Kidney (tissue), 14 donors: ENCODE measurements around the gene RBMS3. TPM values are rescaled to one million over a fixed set of nuclear protein-coding genes. Genes with fewer than 3 reads are reported as not detected.

Source experiments
- DNase-seq, 5 donors: peaks; one replicate each; pipeline ENCODE4 v3.0.0-alpha.2; 2013 to 2020
- FAIRE-seq: peaks from 2 replicates; lab custom pipeline; 2012; peaks lifted over from hg19 to GRCh38; lab: Jason Lieb, UNC
- H3K27ac ChIP-seq, 2 donors: one replicate each; pipeline ENCODE4 v1.7.0; 2013; ENCODE audit warnings: low read depth in 2 of 2, low read length in 2 of 2, inconsistent platforms in 1 of 2
- H3K27me3 ChIP-seq: one replicate; pipeline ENCODE4 v1.7.1; 2013; ENCODE audit warnings: low read length, inconsistent platforms; ENCODE audit not compliant: control insufficient read depth, insufficient read depth
- H3K36me3 ChIP-seq, 3 donors: one replicate each; pipeline versions ENCODE4 v1.7.0 to v1.7.1; 2013; ENCODE audit warnings: low read length in 3 of 3, control low read depth in 1 of 3, inconsistent platforms in 1 of 3; ENCODE audit not compliant: insufficient read depth in 3 of 3, control insufficient read depth in 2 of 3
- H3K4me1 ChIP-seq, 3 donors: one replicate each; pipeline versions ENCODE4 v1.7.0 to v1.7.1; 2013; ENCODE audit warnings: low read length in 3 of 3, inconsistent platforms in 1 of 3, low read depth in 1 of 3; ENCODE audit not compliant: control insufficient read depth in 2 of 3, insufficient read depth in 2 of 3
- H3K4me3 ChIP-seq, 3 donors: one replicate each; pipeline versions ENCODE4 v1.7.0 to v1.8.1; 2013; ENCODE audit warnings: low read length in 3 of 3, control low read depth in 1 of 3, inconsistent platforms in 1 of 3
- H3K9ac ChIP-seq, 3 donors: one replicate each; pipeline versions ENCODE4 v1.7.0 to v1.7.1; 2013; ENCODE audit warnings: low read length in 3 of 3, control low read depth in 1 of 3, inconsistent platforms in 1 of 3
- H3K9me3 ChIP-seq, 3 donors: one replicate each; pipeline versions ENCODE4 v1.7.0 to v1.7.1; 2013; ENCODE audit warnings: low read length in 3 of 3, control low read depth in 1 of 3, inconsistent platforms in 1 of 3; ENCODE audit not compliant: control insufficient read depth in 2 of 3, insufficient read depth in 1 of 3
- CTCF ChIP-seq: IDR thresholded peaks from 3 replicates; pipeline ENCODE4 v1.5.1; 2012; ENCODE audit warnings: mild to moderate bottlenecking, moderate library complexity, borderline replicate concordance; ENCODE audit not compliant: insufficient read depth; ENCODE audit errors: extremely low read depth
- intact Hi-C: fragments of 100-400 bp; cut with DNase I; formaldehyde crosslinking; loops from one replicate; pipeline ENCODE4 v1.11.1; 2022
- polyA plus RNA-seq: library from polyadenylated mRNA; stranded (reverse); fragments of 350-450 nt; fragmentation: Illumina TruSeq; extraction: RNeasy Lipid Tissue Mini Kit (QIAGEN cat#74804); gene quantifications from one replicate; pipeline ENCODE4 v1.2.3, GENCODE V29; 2014; ENCODE audit warnings: low read depth, low replicate concordance; ENCODE audit not compliant: insufficient read depth
- total RNA-seq: library from RNA; stranded (reverse); fragmentation: NEBNext Ultra II Directional; extraction: Animal tissue kit (Norgen Biotek cat#: 25700); gene quantifications from one replicate; pipeline ENCODE4 v1.2.1, GENCODE V29; 2021
- donor health status: control.
- donor health status: control.
- donor health status: control.
- donor health status: control.
- donor health status: control.
- donor health status: DM: yes; HTN: yes; CAD: no.
- donor health status: Normal renal cell carcinoma (clear cell type).

RBMS3 gene
- total and polyA plus RNA-seq, 2 donors from 2014 or later, result 3.2 to 48.8 TPM

GRCh38 chr3:29711255-29711771, 430.4 kb downstream of the RBMS3 start:
- DNase-seq (peak in 1 of 5 donors; percentile 11), FAIRE-seq (no peak)
- no peaks in the 10 kb centered on the region for H3K9me3 ChIP-seq
- TF ChIP-seq CTCF, result no peak
- intact Hi-C loops, result no loop called here
- H3K27me3 ChIP-seq, result no peaks in the 10 kb centered on the region
- no peaks in the 10 kb centered on the region for H3K36me3 ChIP-seq
- H3K27ac ChIP-seq, result no peak overlapping the region
- H3K4me3 ChIP-seq, result no peak overlapping the region
- no peaks in the 10 kb centered on the region for H3K4me1 ChIP-seq
- H3K9ac ChIP-seq, result no peak overlapping the region

- Histone ChIP-seq H3K9me3 (no peaks in the 10 kb centered on the region), H3K4me3 (no peak overlapping the region), H3K36me3 (no peaks in the 10 kb centered on the region), H3K9ac (no peak overlapping the region), H3K27me3 (no peaks in the 10 kb centered on the region), H3K4me1 (no peaks in the 10 kb centered on the region), H3K27ac (no peak overlapping the region)
- no peak for TF ChIP-seq CTCF
- no peak for DNase-seq
- no peak for FAIRE-seq
- intact Hi-C loops, result no loop called here
Measured at GRCh38 chr3:29716213-29716612, 435.3 kb downstream of the RBMS3 start.

GRCh38 chr3:29718661-29719065, 437.8 kb downstream of the RBMS3 start:
- no peaks in the 10 kb centered on the region for H3K27me3 ChIP-seq
- intact Hi-C loops, result no loop called here
- H3K4me3 ChIP-seq, result no peak overlapping the region
- no peak overlapping the region for H3K9ac ChIP-seq
- TF ChIP-seq CTCF, result no peak
- DNase-seq, result peak in 2 of 5 donors; percentile 22 to 30
- no peak for FAIRE-seq
- H3K36me3 ChIP-seq, result no peaks in the 10 kb centered on the region
- no peaks in the 10 kb centered on the region for H3K4me1 ChIP-seq
- H3K27ac ChIP-seq, result no peak overlapping the region
- no peaks in the 10 kb centered on the region for H3K9me3 ChIP-seq

GRCh38 chr3:29720665-29721064, 439.8 kb downstream of the RBMS3 start:
- no peak for TF ChIP-seq CTCF
- no peaks in the 10 kb centered on the region for H3K27me3 ChIP-seq

More at GRCh38 chr3:29720665-29721064, 439.8 kb downstream of the RBMS3 start:
- Histone ChIP-seq H3K9ac (no peak overlapping the region), H3K4me3 (no peak overlapping the region), H3K36me3 (no peaks in the 10 kb centered on the region), H3K9me3 (no peaks in the 10 kb centered on the region), H3K4me1 (no peaks in the 10 kb centered on the region), H3K27ac (no peak overlapping the region)
- intact Hi-C loops, result no loop called here
- FAIRE-seq (no peak), DNase-seq (no peak)
